NCI-H1105 (cell line): ENCODE results near the gene IFT57.

ENCODE experiments used
- DNase-seq: peaks from one replicate; lab custom pipeline; 2025; lab: John Stamatoyannopoulos, UW

The IFT57 gene

DNA sequence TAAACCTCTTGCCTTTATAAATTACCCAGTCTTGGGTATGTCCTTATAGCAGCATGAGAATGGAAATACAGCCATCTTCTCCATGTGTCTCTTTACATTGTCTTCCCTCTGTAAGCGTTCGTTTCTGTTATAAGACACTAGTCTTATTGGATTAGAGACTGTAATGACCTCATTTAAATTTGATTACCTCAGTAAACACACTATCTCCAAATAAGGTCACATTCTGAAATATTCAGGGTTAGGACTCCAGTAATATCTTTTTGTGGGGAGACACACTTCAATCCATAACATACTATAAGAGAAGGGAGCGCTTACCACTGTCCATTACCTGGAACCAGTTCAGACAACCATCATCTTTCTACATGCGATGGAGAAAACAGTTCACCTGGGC is 97.1 kb downstream of the IFT57 start:
- DNase-seq = no peak

DNA sequence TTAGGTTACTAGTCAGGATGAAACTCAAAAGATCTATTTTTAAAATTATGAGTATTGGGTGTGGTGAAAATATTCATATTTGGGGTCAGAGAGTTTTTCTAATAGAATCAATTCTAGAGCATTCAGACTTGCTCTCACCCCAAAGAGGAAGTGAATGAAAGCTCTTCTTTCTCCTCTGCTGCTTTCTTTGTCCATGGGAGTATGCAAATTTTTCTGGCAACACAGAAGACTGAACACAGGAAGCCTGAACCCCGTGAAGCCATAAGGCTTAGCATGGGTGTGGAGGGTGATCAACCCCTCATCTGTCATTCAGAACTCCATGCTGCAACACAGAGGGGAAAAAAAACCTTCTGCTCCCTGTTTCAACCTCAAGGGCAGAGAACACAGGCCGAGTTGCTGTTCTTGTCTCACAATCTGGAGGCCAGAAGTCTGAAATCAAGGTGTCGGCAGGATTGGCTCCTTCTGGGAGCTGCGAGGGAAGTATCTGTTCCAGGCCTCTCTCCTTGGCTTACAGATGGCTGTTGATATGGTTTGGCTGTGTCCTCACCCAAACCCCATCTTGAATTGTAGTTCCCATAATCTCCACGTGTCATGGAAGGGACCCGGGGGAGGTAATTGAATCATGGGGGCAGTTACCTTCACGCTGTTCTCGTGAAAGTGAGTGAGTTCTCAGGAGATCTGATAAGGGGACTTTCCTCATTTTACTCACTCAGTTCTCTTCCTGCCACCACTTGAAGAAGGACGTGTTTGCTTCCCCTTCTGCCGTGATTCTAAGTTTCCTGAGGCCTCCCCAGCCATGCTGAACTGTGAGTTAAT is 97.7 kb downstream of the IFT57 start:
- DNase-seq = no peak

DNA sequence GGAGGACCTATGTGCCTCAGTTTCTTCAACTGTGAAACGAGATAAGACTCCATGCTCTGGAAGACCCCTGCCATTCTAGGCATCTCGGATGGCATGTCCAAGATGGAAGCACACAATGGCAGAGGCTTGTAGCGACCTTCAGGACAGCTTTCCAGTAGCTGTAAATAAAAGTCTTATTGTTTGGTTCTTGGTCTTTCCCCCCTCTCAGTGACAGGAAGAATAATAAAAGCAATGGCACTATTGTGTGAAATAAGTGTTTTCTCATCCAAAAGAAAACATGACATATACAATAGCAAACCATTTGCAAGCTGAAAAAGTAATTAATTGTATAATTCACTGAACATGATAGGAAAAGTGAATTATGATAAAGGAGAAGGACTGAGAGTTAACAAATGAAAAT is 98.9 kb downstream of the IFT57 start:
- no peak for DNase-seq

DNA sequence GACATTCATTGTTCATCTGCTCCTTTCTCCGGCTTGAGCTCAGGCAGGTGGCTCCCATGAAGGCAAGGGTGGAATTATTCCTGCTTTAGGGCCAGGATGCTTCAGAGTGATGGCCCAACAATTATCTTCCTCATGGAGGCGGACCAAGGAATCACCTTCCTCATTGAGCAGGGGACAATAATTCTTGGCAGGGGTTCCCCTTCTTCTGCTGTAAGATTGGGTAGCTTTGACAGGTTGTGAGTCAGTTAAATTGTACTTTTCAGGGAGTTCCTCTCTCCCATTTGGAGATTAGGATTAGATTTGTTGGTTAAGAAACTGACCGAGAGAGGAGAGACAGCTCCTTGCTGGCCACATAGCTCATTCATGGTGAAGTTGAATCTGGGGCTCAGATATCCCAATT is 99.9 kb downstream of the IFT57 start:
- peak; percentile 60 for DNase-seq

DNA sequence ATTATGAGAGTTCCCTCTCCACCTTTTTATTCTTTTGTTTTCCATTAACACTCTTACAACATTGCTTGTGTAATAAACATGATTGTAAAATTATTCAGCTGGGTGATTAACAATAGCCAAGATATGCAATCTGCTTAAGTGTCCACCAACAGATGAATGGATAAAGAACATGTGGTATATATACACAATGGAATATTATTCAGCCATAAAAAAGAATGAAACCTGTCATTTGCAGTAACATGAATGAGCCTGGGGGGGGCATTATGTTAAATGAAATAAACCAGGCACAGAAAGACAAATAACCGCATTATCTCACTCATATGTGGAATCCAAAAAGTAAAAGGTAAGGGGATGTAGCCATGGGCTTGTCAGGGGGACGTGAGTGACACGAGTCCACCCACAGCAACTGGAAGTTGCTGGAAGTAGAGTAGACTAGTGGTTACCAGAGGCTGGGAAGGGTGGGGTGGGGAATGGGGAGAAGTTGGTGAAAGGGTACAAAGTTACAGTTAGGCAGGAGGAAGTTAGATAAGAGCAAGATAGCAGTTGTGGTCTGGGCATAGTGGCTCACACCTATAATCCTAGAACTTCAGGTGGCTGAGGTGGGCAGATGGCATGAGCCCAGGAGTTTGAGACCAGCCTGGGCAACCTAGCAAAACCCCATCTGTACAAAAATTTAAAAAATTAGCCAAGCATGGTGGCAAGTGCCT is 102.7 kb downstream of the IFT57 start:
- DNase-seq = no peak

DNA sequence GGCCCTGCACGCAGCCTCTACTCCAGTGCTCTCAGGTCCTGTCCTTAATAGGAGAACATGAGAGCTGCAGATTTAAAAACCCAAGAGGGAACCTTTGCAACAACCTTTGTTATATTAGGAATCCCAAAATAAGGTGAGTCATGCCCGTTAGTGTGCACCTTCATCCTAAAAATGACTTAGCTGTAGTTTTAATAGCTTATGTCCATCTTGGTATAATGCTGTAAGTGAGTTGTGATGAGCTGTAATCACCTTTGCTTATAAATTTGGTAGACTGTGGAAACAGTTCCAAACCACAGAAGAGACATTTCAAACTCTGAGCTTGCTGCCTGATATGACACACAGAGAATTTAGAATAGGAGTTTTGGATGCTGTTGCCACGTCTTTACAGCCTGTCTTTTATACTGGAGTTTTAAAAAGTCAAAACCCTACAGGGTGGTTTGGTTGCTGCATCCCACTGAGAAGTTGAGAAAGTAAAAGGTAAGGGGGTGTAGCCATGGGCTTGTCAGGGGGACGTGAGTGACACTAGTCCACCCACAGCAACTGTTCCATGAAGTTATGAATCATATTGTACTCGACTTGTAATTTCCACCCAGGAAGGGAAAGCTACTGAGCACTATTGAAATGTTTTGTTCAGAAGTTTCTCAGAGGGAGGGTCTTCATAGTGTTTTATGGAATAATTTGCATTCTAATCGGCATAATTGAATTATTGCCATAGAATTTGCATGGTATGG is 104.0 kb downstream of the IFT57 start:
- DNase-seq = no peak

DNA sequence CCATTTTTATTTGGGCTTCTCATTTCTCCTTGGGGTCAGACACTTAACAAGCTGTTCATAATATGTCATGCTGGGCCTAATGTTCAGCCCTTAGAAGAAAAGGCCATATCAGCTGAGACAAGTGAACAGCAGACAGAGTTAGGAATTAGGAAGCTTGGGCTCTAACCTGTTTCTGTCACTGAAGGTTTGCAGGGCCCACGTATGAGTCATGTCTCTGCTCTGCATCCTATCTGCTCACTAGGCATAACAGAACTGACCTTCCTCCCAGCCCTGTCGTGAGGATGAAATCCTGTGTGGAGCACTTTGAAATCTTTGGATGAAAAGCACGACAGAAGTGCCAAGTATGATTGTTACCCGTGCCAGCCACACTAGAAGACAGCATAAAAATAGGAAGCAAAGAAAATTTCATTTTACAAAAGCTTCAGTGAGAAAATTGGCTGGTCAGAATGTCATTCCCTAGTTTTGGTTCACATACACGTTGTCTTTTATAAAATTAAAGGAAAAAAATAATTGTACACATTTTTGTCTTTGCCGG is 104.9 kb downstream of the IFT57 start:
- no peak for DNase-seq

DNA sequence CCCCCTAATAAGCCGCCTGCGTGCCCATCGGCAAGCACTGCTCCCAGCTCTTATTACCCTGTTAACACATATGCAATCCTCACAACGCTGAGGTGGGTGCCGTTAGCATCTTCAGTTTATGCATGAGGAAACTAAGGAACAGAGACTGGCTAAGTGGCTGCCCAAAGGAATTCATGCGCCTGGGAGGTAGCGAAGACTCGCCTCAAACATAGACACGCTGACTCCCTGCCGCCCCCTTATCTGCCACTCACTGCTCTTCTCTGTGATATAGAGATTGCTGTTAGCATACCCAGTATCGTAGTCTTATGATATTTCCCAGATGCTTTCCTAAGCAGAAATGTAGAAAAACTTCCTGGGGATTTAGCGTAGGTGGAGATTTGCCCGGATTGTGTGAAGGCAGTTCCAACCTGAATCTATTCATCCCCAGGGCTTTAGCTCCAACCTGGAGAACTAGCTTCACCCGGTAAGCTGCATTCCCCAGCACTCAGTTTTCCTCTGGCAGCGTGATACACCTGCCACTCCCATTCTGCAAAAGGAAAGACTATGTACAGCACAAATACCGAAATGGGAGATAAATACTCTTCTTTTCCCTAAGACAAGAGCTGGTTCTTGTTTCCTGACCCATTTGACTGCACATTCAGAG is 107.7 kb downstream of the IFT57 start:
- no peak for DNase-seq

DNA sequence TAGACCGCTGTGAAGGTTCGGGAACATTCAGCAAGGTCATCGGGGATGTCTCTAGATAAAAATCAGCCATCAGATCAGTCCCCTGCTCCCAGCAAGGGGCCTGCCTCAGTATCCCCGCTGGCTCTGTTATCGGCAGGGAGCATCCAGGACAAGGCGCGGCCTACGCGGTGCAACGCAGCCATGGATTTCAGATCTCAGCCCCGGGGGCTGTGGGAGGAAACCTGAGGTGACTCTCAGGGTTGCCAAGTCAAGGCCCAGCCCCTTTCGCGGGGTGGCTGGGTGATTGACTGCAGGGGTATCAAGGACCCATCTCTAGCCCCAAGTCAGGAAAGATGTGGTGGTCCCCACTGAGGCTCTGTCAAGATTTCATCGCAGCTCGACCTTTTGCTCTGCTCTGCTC is 108.2 kb downstream of the IFT57 start:
- no peak for DNase-seq

DNA sequence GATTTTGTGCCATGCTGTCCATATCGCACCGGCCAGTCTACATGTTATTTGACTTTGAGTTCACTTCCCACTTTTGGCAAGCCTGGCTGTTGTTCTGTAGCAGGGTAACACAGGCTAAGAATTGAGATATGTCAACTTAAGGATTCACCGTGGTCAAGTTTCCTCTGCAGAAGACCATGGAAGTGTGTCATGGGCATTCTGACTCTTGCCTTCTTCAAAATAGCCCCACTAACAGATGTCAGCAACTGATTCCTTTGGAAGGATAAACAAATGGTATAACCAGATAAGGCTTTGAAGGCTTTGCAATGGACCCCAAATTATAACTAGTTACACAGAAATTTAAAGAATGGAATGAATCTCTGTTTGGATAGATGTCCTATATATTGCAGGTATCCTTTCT is 111.3 kb downstream of the IFT57 start:
- no peak for DNase-seq
